22Rv1 (cell line): ENCODE results near the gene MYL6.

ENCODE experiments used
- H3K27ac ChIP-seq: fragments of 450-650 bp; 2 replicates; pipeline ENCODE4 v1.5.1; 2017
- ZFX ChIP-seq: fragments of 450-650 bp; IDR thresholded peaks from 2 replicates; pipeline ENCODE4 v1.6.1; 2017; ENCODE audit warnings: antibody characterized with exemption, borderline replicate concordance
- TF ChIP-seq, protein P1 (sequence below): fragments of 450-650 bp; IDR thresholded peaks from 2 replicates; pipeline ENCODE4 v1.5.1; 2017; ENCODE audit warnings: mild to moderate bottlenecking

The MYL6 gene

GRCh38 chr12:56126732-56127239, 31.4 kb upstream of the MYL6 start:
- peak overlapping the region; percentile 88 for H3K27ac ChIP-seq
- TF ChIP-seq, protein P1, sequence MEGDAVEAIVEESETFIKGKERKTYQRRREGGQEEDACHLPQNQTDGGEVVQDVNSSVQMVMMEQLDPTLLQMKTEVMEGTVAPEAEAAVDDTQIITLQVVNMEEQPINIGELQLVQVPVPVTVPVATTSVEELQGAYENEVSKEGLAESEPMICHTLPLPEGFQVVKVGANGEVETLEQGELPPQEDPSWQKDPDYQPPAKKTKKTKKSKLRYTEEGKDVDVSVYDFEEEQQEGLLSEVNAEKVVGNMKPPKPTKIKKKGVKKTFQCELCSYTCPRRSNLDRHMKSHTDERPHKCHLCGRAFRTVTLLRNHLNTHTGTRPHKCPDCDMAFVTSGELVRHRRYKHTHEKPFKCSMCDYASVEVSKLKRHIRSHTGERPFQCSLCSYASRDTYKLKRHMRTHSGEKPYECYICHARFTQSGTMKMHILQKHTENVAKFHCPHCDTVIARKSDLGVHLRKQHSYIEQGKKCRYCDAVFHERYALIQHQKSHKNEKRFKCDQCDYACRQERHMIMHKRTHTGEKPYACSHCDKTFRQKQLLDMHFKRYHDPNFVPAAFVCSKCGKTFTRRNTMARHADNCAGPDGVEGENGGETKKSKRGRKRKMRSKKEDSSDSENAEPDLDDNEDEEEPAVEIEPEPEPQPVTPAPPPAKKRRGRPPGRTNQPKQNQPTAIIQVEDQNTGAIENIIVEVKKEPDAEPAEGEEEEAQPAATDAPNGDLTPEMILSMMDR, result no peak
- no peak for TF ChIP-seq ZFX

- TF ChIP-seq, protein P1, result no peak
- TF ChIP-seq ZFX, result no peak
- peak overlapping the region; percentile 88 for H3K27ac ChIP-seq
These were observed 30.7 kb upstream of the MYL6 start for GRCh38 chr12:56127485-56127887.

DNA sequence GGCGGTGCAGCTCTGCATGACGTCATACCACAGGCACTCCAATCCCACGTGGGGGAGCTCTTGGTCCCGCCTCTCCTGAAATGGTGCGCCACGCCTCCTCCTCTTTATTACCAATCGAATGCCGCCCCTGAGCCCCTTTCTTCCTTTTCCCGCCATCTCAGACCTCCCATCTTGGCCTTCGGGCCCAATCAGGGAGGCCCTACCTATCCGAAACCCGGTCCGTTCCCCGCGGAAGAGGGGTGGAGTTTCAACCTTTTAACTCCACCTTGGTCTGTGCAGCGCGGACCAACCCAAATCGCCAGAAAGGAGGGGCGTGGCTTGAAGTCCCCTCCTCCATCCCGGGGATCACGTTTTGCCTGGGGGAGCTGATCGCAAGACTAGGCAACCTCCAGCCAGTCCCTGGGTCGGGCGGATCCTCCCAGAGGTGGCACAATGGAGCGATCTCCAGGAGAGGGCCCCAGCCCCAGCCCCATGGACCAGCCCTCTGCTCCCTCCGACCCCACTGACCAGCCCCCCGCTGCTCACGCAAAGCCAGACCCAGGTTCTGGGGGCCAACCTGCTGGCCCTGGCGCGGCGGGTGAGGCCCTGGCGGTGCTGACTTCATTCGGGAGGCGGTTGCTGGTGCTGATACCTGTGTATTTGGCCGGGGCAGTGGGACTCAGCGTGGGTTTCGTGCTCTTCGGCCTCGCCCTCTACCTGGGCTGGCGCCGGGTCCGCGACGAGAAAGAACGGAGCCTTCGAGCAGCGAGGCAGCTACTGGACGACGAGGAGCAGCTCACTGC, 30.1 kb upstream of the MYL6 start, which contains the start of gene ESYT1:
Gene ESYT1, plus strand, starts transcription at position 380 of the 782 bp plus-strand sequence. Its CDS starts 53 bp downstream, at position 433.
- H3K27ac ChIP-seq, result peak within 1 kb of the TSS; percentile 88
- TF ChIP-seq ZFX, result no peak
- TF ChIP-seq, protein P1, result peak; percentile 23; the same call in 1 of the 2 replicates

- H3K27ac ChIP-seq, result peak overlapping the region; percentile 88
- TF ChIP-seq ZFX, result no peak
- TF ChIP-seq, protein P1, result no peak
These were observed 29.4 kb upstream of the MYL6 start for GRCh38 chr12:56128670-56129205.

- peak overlapping the region; percentile 88 for H3K27ac ChIP-seq
- TF ChIP-seq ZFX, result no peak
- TF ChIP-seq, protein P1, result no peak
These were observed 28.8 kb upstream of the MYL6 start for GRCh38 chr12:56129206-56129941.

DNA sequence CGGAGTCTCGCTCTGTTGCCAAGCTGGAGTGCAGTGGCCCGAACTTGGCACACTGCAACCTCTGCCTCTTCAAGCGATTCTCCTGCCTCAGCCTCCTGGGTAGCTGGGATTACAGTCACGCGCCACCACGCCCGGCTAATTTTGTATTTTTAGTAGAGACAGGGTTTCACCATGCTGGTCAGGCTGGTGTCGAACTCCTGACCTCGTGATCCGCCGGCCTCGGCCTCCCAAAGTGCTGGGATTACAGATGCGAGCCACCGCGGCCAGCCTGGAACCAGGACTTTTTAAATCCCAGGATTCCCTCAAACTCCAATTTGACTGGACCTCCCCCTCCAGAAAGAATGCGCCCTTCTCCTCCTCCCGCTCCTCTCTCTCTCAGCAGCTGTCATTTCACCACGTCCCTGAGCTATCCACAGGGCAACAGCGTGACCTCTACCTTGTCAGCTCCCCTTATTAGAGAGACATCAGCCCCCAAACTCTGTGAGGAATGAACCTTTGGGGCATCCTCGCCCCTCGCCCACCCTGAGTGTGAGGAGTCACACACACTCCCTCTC, 28.1 kb upstream of the MYL6 start:
- H3K27ac ChIP-seq, result peak overlapping the region; percentile 88
- no peak for TF ChIP-seq ZFX
- TF ChIP-seq, protein P1, result no peak
